ENCODE results near the gene DNMT3B.
A peak's percentile ranks its signal among the peaks of the same experiment; 100 is the strongest.

The DNMT3B gene

GRCh38 chr20:32810941-32811340 lies 48.8 kb downstream of the DNMT3B start:
- H3K4me3 ChIP-seq (ENCODE audit: low read depth, low read length): no peak overlapping the region
- TF ChIP-seq CTCF (IDR thresholded peaks at IDR 0.05; ENCODE audit: control insufficient read depth, extremely low read depth, insufficient read depth): no peak
- no peak for DNase-seq (ENCODE audit: low read depth)

- no peak for DNase-seq (ENCODE audit: low read depth)
- TF ChIP-seq CTCF (IDR thresholded peaks at IDR 0.05; ENCODE audit: control insufficient read depth, extremely low read depth, insufficient read depth): no peak
- no peak overlapping the region for H3K4me3 ChIP-seq (ENCODE audit: low read depth, low read length)
Measured at GRCh38 chr20:32811886-32812285, 49.7 kb downstream of the DNMT3B start.

GRCh38 chr20:32819992-32820697 lies 58.0 kb downstream of the DNMT3B start:
- no peak for TF ChIP-seq CTCF (IDR thresholded peaks at IDR 0.05; ENCODE audit: control insufficient read depth, extremely low read depth, insufficient read depth)
- peak overlapping the region; percentile 84 for H3K4me3 ChIP-seq (ENCODE audit: low read depth, low read length)
- peak; percentile 35 for DNase-seq (ENCODE audit: low read depth)

GRCh38 chr20:32820698-32821377 lies 58.7 kb downstream of the DNMT3B start:
- TF ChIP-seq CTCF (IDR thresholded peaks at IDR 0.05; ENCODE audit: control insufficient read depth, extremely low read depth, insufficient read depth): no peak
- H3K4me3 ChIP-seq (ENCODE audit: low read depth, low read length): peak overlapping the region; percentile 84
- no peak for DNase-seq (ENCODE audit: low read depth)

GRCh38 chr20:32822225-32822624 lies 60.0 kb downstream of the DNMT3B start:
- no peak for TF ChIP-seq CTCF (IDR thresholded peaks at IDR 0.05; ENCODE audit: control insufficient read depth, extremely low read depth, insufficient read depth)
- no peak overlapping the region for H3K4me3 ChIP-seq (ENCODE audit: low read depth, low read length)
- no peak for DNase-seq (ENCODE audit: low read depth)

GRCh38 chr20:32823078-32823477 lies 60.9 kb downstream of the DNMT3B start:
- DNase-seq (ENCODE audit: low read depth): no peak

More at GRCh38 chr20:32823078-32823477, 60.9 kb downstream of the DNMT3B start:
- no peak overlapping the region for H3K4me3 ChIP-seq (ENCODE audit: low read depth, low read length)
- TF ChIP-seq CTCF (IDR thresholded peaks at IDR 0.05; ENCODE audit: control insufficient read depth, extremely low read depth, insufficient read depth): no peak
